ENCODE results near the gene TANC1.

The TANC1 gene

DNA sequence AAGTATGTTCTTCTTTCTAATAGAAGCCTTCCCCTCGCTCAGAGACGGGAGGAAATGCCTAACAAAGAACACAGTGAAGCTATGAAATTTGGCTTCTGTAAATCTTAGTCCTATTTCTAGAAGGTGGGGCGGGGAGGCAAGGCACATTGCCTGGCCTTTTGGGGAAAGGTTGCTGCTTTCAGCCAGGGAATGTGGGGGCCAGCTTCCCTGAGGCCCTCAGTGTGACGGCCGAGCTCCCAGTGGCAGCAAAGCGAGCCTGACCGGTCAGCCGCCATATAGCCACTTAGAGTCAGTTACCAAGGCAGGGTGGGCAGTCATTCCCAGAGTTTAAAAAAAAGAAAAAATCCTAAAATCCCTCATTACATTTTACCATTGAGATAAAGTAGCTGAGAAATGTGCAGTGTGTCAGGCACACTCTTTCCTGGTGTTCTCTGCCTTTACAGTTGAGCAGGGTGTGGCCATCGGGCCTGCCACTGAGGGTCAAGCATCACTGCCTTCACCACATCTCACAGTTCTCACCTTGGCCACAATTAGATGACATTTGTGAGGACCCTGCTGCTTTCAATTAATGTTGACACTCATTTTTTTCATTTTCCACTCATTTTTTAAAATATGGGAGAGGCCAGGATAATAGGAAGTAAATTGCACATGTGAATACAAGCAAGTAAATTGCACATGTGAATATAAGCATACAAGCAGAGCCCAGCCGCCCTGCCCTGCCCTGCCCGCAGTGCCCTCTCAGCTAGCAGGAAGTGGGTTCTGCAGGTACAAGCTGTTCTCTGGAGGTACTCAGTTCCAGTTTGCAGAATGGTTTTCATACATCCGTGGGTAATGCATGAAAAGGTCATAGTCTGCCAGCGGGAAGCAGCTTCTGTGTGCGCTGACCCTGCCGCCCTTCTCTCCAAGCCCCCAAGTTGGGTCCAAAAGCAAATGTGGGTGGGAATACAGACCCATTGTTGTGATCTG, 241.2 kb downstream of the TANC1 start:
- TF ChIP-seq, protein P1, sequence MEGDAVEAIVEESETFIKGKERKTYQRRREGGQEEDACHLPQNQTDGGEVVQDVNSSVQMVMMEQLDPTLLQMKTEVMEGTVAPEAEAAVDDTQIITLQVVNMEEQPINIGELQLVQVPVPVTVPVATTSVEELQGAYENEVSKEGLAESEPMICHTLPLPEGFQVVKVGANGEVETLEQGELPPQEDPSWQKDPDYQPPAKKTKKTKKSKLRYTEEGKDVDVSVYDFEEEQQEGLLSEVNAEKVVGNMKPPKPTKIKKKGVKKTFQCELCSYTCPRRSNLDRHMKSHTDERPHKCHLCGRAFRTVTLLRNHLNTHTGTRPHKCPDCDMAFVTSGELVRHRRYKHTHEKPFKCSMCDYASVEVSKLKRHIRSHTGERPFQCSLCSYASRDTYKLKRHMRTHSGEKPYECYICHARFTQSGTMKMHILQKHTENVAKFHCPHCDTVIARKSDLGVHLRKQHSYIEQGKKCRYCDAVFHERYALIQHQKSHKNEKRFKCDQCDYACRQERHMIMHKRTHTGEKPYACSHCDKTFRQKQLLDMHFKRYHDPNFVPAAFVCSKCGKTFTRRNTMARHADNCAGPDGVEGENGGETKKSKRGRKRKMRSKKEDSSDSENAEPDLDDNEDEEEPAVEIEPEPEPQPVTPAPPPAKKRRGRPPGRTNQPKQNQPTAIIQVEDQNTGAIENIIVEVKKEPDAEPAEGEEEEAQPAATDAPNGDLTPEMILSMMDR (IDR thresholded peaks at IDR 0.05; ENCODE audit: borderline replicate concordance, control extremely low read depth, extremely low read depth, insufficient read depth, missing control alignments) = no peak
- in situ Hi-C loops (cut with MboI; ENCODE audit: low sequenced_read_pairs, unreplicated experiment) = no loop called here
- no peak for DNase-seq (ENCODE audit: low spot score)

DNA sequence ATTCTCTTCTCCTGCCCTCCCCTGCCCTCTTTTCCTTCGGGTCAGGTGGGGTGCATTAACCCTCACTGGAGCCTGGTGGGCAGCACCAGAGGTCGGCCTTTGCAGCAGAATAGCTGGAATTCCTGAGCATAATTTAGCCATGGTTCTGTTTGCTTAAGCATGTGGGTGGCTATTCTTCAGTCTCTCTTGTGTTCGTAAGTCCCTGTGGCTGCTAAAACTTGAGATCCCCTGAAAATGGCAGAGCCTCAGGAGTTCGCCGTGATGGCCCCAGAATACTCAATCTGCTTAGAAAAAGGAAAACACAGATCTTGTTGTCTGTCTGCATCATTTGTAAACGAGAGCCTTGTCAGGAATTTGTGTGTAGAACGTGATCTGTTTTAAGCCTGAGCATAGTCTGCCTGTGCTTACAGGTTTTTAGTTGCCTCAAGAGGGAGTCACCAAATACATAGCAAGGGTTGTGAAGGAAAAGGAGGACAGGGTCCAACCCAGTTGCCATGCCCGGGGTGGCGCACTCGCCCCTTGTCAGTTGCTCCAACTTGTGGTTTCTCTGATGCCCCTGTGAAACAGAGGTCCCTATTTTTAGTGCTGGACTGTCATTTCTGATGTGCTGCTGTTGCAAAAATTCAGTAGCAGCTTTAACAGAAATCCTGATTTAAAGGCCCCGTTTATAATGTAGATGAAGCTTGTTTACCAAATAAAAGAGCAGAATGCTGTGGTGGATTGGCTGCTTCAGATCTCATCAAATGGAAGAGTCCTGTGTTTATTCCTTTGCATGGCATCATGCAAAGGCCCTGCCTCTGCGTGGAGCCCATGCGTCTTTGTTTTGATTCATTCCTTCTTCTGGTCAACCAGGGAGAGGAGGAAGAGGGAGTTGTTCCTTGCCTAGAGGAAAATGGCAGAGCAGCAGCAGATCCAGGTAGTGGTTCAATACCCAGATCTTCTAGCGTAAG, 243.3 kb downstream of the TANC1 start:
- TF ChIP-seq, protein P1 (IDR thresholded peaks at IDR 0.05; ENCODE audit: borderline replicate concordance, control extremely low read depth, extremely low read depth, insufficient read depth, missing control alignments) = no peak
- no peak for DNase-seq (ENCODE audit: low spot score)
- in situ Hi-C loops (cut with MboI; ENCODE audit: low sequenced_read_pairs, unreplicated experiment) = no loop called here

DNA sequence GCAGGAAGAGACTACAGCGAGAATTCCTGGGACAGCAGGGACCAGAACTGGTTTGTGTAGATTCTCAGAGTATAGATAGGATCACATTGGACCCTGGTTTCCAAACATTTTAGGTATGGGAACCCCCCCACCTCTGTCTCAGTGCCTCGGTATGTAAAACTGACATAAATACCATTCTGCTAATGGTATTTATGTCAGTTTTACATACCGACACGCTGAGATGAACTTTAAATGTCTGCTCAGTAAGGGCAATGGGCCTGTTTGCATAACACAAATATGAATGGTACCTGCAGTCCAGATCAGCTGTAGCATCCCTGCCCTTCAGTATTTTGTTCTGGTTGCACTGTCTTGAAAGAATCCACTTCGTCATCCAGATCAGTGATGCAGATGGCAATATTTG, 244.9 kb downstream of the TANC1 start:
- in situ Hi-C loops (cut with MboI; ENCODE audit: low sequenced_read_pairs, unreplicated experiment) = no loop called here
- TF ChIP-seq, protein P1 (IDR thresholded peaks at IDR 0.05; ENCODE audit: borderline replicate concordance, control extremely low read depth, extremely low read depth, insufficient read depth, missing control alignments) = no peak
- DNase-seq (ENCODE audit: low spot score) = no peak

DNA sequence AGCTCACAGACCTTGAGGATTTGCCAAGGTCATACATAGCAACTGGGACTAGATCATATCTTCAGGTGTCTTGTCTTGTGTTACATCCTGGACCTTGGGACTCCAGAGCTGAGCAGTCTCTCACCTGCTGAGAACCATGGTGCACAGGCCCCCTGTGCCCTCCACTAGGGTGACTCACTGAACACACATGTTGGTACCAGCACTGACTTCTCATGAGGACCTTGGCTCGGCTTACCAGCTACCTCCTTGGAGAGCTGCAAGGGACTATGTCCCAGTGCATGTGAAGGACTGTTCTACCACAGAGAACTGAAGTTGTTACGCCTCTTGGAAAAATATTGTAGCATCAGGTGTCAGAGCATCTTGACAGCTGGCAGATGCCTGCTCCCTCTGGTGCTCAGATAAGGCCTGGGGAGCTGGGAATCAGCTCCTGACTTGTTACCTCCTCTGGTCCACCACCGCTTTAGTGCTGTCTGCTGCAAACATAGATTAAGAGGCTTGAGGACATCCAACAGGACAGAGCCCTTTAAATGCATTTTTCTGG, 246.0 kb downstream of the TANC1 start:
- TF ChIP-seq, protein P1 (IDR thresholded peaks at IDR 0.05; ENCODE audit: borderline replicate concordance, control extremely low read depth, extremely low read depth, insufficient read depth, missing control alignments) = no peak
- DNase-seq (ENCODE audit: low spot score) = no peak
- in situ Hi-C loops (cut with MboI; ENCODE audit: low sequenced_read_pairs, unreplicated experiment) = no loop called here

DNA sequence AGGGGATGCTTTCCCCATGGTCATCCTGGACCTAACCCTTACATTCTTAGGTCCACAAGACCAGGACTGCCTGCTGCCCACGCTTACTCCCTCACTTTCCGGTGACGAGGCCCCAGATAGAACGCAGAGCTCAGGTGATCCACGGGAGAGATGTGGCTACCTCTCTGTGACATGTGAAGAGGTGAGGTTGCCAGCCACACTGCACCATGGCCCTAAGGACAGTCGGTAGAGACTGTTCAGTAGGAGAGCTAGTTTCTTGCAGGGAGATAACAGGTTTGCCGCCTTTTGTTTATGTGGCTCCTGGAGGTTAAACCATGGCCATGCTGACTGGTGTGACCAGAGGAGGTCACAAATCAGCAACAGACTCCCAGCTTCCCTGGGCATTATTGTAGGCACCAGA, 246.7 kb downstream of the TANC1 start:
- in situ Hi-C loops (cut with MboI; ENCODE audit: low sequenced_read_pairs, unreplicated experiment) = no loop called here
- TF ChIP-seq, protein P1 (IDR thresholded peaks at IDR 0.05; ENCODE audit: borderline replicate concordance, control extremely low read depth, extremely low read depth, insufficient read depth, missing control alignments) = no peak
- no peak for DNase-seq (ENCODE audit: low spot score)

DNA sequence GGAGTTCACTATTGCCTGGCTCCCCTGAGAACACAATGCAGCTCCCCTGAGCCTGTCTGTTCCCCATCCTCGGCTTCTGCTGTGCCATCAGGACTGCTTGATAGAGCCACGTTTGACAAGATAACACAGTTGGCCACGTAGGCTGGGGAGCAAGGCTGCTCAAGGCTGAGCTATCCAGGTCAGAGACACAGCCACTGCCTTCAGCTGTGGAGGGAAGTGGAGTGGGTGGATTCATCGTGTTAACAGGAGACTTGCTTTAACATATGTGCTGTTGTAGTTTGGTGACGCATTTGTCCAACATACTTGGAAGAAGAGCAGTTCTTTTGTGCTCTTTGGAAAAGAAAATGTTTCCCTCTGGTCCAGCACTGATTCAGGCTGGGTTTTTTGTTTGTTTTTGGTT, 249.2 kb downstream of the TANC1 start:
- in situ Hi-C loops (cut with MboI; ENCODE audit: low sequenced_read_pairs, unreplicated experiment) = no loop called here
- TF ChIP-seq, protein P1 (IDR thresholded peaks at IDR 0.05; ENCODE audit: borderline replicate concordance, control extremely low read depth, extremely low read depth, insufficient read depth, missing control alignments) = no peak

More for the DNA sequence above, 249.2 kb downstream of the TANC1 start:
- no peak for DNase-seq (ENCODE audit: low spot score)

All from GM13976 (cell line).